ENCODE results near the gene G3BP1.

GRCh38 chr5:151811593-151812321, 40.0 kb downstream of the G3BP1 start:
- TF ChIP-seq, protein P1, sequence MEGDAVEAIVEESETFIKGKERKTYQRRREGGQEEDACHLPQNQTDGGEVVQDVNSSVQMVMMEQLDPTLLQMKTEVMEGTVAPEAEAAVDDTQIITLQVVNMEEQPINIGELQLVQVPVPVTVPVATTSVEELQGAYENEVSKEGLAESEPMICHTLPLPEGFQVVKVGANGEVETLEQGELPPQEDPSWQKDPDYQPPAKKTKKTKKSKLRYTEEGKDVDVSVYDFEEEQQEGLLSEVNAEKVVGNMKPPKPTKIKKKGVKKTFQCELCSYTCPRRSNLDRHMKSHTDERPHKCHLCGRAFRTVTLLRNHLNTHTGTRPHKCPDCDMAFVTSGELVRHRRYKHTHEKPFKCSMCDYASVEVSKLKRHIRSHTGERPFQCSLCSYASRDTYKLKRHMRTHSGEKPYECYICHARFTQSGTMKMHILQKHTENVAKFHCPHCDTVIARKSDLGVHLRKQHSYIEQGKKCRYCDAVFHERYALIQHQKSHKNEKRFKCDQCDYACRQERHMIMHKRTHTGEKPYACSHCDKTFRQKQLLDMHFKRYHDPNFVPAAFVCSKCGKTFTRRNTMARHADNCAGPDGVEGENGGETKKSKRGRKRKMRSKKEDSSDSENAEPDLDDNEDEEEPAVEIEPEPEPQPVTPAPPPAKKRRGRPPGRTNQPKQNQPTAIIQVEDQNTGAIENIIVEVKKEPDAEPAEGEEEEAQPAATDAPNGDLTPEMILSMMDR (IDR thresholded peaks at IDR 0.05): no peak
- TF ChIP-seq POLR2A (IDR thresholded peaks at IDR 0.05): no peak
